ENCODE data around the gene SP5.
A peak's percentile ranks its signal among the peaks of the same experiment; 100 is the strongest.
"Not testable (repeated sequence)": the region's sequence is repeated elsewhere in the genome, so short reads cannot be mapped to it uniquely, and the experiment has no call there.

Gene SP5

GRCh38 chr2:170715062-170715931 is at the start of gene SP5:
TSS of gene SP5 (plus strand) at chr2:170715337. CDS start at chr2:170715513, 176 bp downstream.
- DNase-seq, result peak; percentile 71

- DNase-seq, result no peak
Observed at GRCh38 chr2:170665743-170666142, 49.4 kb upstream of the SP5 start.

DNA sequence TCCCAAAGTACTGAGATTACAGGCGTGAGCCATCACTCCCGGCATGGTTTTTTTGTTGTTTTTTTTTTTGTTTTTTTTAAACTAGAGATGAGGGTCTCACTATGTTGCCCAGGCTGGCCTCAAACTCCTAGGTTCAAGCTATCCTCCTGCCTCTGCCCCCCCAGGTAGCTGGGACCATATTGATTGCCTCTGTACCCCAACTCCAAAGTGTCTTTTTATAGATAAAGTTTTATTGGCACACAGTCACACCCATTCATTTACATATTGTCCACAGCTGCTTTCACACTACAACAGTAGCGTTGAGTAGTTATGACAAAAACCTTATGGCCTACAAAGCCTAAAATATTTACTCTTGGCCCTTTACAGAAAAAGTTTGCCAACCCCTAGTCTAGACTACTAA is 45.2 kb upstream of the SP5 start:
- no peak for DNase-seq

- no peak for DNase-seq
Observed at GRCh38 chr2:170670651-170671050, 44.5 kb upstream of the SP5 start.

- DNase-seq, result no peak
Observed at GRCh38 chr2:170671079-170671478, 44.1 kb upstream of the SP5 start.

GRCh38 chr2:170674282-170674681 is 40.9 kb upstream of the SP5 start:
- DNase-seq, result not testable (repeated sequence)

GRCh38 chr2:170675701-170676100 is 39.4 kb upstream of the SP5 start:
- DNase-seq, result no peak

DNA sequence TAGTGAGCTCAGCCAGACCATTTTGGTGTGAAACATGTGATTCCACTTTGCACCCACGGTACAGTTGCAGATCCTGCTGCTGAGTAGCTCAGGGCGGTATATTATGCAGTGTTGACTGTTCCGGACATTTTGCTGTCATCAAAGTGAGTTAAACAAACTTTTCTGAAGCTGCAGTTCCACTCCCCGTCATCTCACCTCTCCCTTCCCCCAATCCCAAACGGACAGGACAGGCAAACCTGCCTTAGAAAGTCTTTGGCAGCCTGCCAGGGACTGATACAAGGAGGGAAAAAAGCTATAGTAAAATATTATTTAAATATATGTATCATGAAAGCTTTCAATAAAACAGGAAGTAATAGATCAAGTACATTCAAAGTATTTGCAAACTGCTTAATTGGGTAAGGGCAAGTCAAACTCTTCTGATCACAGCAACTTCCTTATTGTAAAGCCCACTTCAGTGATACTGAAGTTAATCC is 35.5 kb upstream of the SP5 start:
- no peak for DNase-seq

DNA sequence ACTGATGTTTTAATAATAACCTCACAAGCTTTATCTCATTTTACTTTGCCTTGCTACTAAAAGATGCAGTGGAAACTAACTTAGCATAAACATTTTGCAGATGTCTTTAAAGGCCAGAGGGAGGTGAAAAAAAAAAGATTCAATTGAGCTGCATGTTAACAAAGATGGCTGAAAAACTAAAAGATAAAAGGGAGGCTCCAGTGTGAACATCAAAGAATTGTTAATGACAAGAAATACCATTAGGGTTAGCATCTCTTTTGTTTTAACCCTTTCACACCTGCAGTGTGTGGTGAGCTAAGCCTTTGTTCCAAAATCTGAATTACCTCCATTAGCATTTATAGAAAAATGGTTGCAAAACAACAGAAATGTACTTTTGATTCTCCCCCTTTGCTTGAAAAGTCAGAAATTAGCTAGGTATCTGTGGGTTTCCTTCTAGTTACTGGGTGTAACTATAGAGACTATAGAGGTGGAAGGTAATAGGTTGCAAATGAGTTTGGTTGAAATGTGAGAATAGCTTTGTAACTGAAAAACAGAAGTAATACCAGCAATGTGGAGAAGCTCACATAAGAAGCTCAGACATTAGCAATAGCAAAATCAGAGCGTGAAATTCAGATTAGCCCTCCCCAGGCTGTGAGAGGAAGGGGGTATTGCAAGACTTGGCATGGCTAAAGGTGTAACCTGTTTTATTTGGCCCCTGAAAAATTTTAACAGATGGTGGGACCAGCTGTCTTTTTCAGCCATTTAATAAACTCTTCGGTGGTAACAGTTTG is 34.8 kb upstream of the SP5 start:
- no peak for DNase-seq

- DNase-seq, result no peak
Observed at GRCh38 chr2:170681311-170681710, 33.8 kb upstream of the SP5 start.

DNA sequence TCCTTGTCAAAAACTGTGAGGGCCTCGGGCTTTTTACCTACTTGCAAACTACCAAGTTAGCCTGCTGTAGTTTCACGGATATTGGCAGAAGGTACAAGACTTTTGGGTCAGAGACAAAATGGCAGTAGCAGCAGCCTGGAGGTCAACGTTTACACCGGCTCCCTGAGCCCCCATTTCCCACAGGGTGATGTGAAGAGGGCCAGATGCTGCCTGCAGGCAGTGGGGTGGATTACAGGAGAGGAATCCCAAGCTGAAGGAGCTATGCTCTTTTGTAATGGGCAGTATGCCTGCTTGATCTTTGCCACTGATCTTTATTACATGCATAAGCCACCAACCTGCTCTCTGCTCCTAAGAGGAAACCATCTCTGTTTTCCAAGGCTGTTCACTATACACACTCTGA is 29.5 kb upstream of the SP5 start:
- no peak for DNase-seq

GRCh38 chr2:170689481-170689880 is 25.7 kb upstream of the SP5 start:
- DNase-seq, result no peak

DNA sequence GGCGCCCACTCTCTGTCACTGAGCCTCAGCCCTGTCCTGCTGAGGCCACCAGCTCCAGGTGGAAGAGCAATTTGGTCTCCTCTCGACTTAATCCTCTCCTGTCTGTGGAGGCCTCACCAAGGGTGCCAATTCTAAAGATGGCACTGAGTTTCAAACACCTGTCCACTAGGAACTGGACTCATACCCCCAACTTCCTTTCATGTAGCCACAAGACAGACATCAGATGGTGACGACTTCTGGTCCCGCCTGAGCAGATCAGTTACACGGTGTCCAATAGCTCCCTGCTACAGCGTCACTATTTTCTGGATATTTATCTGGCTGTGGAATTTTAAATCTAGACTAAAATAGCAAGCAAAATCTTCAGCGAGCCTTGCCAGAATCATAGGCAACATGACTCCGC is 24.5 kb upstream of the SP5 start:
- no peak for DNase-seq

GRCh38 chr2:170694316-170694715 is 20.8 kb upstream of the SP5 start:
- DNase-seq, result no peak

GRCh38 chr2:170695521-170696410 is 19.4 kb upstream of the SP5 start:
- DNase-seq, result no peak

DNA sequence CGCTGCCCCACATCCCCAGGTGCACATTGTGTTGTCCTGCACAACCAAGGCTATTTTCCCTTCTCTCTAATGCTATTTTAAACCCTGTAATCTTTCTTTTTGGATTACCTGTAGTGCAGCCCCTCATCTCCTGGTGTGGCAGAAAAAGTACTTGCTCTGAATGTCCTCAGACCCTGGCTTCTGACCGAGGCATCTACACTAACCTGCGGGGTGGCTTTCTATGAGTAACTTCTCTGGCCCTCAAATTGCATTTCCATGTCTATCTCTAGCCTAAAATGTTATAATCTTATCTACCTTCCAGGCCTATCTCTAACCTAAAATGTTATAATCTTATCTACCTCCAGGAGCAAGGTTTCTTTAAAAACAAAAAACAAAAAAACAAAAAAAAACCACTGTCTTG is 18.2 kb upstream of the SP5 start:
- DNase-seq, result no peak

- no peak for DNase-seq
Observed at GRCh38 chr2:170701011-170701410, 14.1 kb upstream of the SP5 start.

DNA sequence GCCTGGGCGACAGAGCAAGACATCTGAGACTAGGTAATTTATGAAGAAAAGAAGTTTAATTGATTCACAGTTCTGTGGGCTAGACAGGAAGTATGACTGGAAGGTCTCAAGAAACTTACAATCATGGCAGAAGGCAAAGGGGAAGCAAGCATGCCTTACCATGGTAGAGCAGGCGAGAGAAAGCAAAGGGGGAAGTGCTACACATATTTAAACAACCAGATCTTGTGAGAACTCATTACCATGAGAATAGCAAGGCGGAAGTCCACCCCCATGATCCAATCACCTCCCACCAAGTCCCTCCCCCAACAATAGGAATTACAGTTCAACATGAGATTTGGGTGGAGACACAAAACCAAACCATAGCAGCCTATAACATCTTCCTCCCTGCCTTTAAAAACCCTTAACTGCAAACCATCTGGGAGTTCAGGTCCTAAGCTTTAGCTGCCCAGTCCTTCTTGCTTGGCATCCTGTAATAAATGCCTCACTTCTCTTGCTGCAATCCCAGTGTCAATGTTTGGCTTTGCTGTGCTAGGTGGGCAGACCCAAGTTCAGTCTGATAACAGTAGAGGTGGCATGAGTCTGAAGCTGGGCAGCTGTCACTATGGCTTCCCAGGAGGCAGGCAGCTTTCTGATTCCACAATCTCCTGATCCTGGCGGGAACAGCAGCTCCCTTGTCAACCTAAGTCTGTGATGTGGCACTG is 11.2 kb upstream of the SP5 start:
- no peak for DNase-seq

GRCh38 chr2:170707821-170708795 is 7.0 kb upstream of the SP5 start:
- DNase-seq, result no peak

- no peak for DNase-seq
Observed at GRCh38 chr2:170710609-170710979, 4.5 kb upstream of the SP5 start.

DNA sequence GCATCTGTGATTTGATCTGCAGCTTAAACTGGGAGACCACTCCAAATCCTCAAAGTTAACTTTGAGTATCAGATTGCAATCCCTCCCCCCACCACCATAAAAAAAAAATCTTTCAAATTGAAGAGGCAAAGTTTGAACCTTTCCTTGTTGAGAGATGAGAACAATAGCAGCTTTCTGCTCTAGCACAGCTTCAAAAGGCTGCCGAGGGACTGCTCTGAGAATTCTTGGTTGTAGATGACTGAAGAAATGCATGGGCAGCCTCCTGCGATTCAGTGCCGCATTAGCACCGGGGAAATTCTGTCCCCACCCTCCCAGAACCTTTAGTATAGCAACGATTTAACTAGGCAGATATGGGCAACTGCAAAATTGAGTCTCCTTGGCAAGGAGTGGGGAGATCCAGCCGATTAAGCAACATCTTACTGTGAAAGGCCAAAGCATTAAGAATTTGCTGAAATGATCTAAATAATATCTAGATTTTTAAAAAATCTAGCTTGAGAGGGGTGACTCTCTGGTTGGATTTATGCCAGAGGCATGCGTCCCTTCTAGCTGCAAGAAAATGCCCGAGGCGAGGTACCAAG is 3.9 kb upstream of the SP5 start:
- no peak for DNase-seq

Data from activated CD8-positive, alpha-beta memory T cell treated with anti-CD3 and anti-CD28 coated beads for 24 hours (primary cell).